GM20431 (cell line): ENCODE data around the gene STXBP6.

Experiments
- in situ Hi-C: fragments of 300-500 bp; cut with MseI, MboI; formaldehyde crosslinking; loops from one replicate; pipeline ENCODE4 v1.15.0; 2020; ENCODE audit warnings: low sequenced_read_pairs; ENCODE audit not compliant: unreplicated experiment

STXBP6 gene

GRCh38 chr14:25026476-25027137 is 23.3 kb downstream of the STXBP6 start:
- in situ Hi-C loops, result no loop called here

- in situ Hi-C loops, result no loop called here
Observed at GRCh38 chr14:25019892-25020291, 30.1 kb downstream of the STXBP6 start.

GRCh38 chr14:25017562-25017961 is 32.4 kb downstream of the STXBP6 start:
- in situ Hi-C loops, result no loop called here

- in situ Hi-C loops, result no loop called here
Observed at GRCh38 chr14:25015761-25016160, 34.2 kb downstream of the STXBP6 start.

GRCh38 chr14:25014440-25014839 is 35.5 kb downstream of the STXBP6 start:
- in situ Hi-C loops, result no loop called here

GRCh38 chr14:25011095-25011494 is 38.9 kb downstream of the STXBP6 start:
- in situ Hi-C loops, result no loop called here

- in situ Hi-C loops, result no loop called here
Observed at GRCh38 chr14:25010471-25010870, 39.5 kb downstream of the STXBP6 start.

- in situ Hi-C loops, result no loop called here
Observed at GRCh38 chr14:25009891-25010290, 40.1 kb downstream of the STXBP6 start.

- in situ Hi-C loops, result no loop called here
Observed at GRCh38 chr14:25007832-25008231, 42.1 kb downstream of the STXBP6 start.

- in situ Hi-C loops, result no loop called here
Observed at GRCh38 chr14:25006961-25007795, 42.8 kb downstream of the STXBP6 start.

- in situ Hi-C loops, result no loop called here
Observed at GRCh38 chr14:25006031-25006430, 43.9 kb downstream of the STXBP6 start.

- in situ Hi-C loops, result no loop called here
Observed at GRCh38 chr14:25004389-25004809, 45.5 kb downstream of the STXBP6 start.

- in situ Hi-C loops, result no loop called here
Observed at GRCh38 chr14:25003537-25003936, 46.4 kb downstream of the STXBP6 start.

GRCh38 chr14:25001601-25002000 is 48.3 kb downstream of the STXBP6 start:
- in situ Hi-C loops, result no loop called here

GRCh38 chr14:25001156-25001555 is 48.8 kb downstream of the STXBP6 start:
- in situ Hi-C loops, result no loop called here

- in situ Hi-C loops, result no loop called here
Observed at GRCh38 chr14:24999157-24999556, 50.8 kb downstream of the STXBP6 start.

GRCh38 chr14:24996930-24997725 is 52.8 kb downstream of the STXBP6 start:
- in situ Hi-C loops, result no loop called here

GRCh38 chr14:24995016-24995415 is 54.9 kb downstream of the STXBP6 start:
- in situ Hi-C loops, result no loop called here

- in situ Hi-C loops, result no loop called here
Observed at GRCh38 chr14:24993631-24994030, 56.3 kb downstream of the STXBP6 start.

- in situ Hi-C loops, result no loop called here
Observed at GRCh38 chr14:24992624-24993360, 57.2 kb downstream of the STXBP6 start.
